HEK293 (cell line): ENCODE measurements around the gene RGS11.
"Not testable (repeated sequence)": the region's sequence is repeated elsewhere in the genome, so short reads cannot be mapped to it uniquely, and the experiment has no call there.

ENCODE experiments used
- CTCF ChIA-PET: fragments of 350-600 bp; formaldehyde crosslinking; extraction: SDS; loops from one replicate; lab custom pipeline; 2021; ENCODE audit warnings: antibody characterized with exemption; lab: Yijun Ruan, JAX
- POLR2A ChIA-PET: fragments of 300-600 bp; formaldehyde crosslinking; extraction: SDS; loops from one replicate; lab custom pipeline; 2020; ENCODE audit warnings: antibody characterized with exemption, inconsistent platforms; lab: Yijun Ruan, JAX
- H3K27ac ChIP-seq: fragments of 200-500 bp; sonication (Bioruptor generic); 2 replicates; pipeline ENCODE4 v1.5.1; 2014; ENCODE audit warnings: low read depth, low read length, control low read depth, inconsistent platforms; ENCODE audit errors: extremely low read depth
- H3K36me3 ChIP-seq, 2 experiments: fragments of 200-500 bp in 1 of 2; sonication (Bioruptor generic) in 1 of 2; 1 replicate in 1 of 2; 2 replicates in 1 of 2; pipeline ENCODE4 v1.5.1; 2014 to 2017; ENCODE audit warnings: inconsistent platforms in 2 of 2, low read length in 2 of 2; ENCODE audit not compliant: control insufficient read depth in 2 of 2, insufficient read depth in 1 of 2
- H3K4me1 ChIP-seq: fragments of 200-500 bp; sonication (Bioruptor generic); 2 replicates; pipeline ENCODE4 v1.5.1; 2014; ENCODE audit warnings: mild to moderate bottlenecking, low read length, inconsistent platforms; ENCODE audit not compliant: control insufficient read depth, insufficient read depth
- H3K4me3 ChIP-seq: 2 replicates; pipeline ENCODE4 v1.5.1; 2011; ENCODE audit warnings: low read depth, mild to moderate bottlenecking, control low read depth, low read length, moderate library complexity
- H3K9me3 ChIP-seq: fragments of 200-500 bp; sonication (Bioruptor generic); 2 replicates; pipeline ENCODE4 v1.5.1; 2014; ENCODE audit warnings: low read depth, low read length, inconsistent platforms; ENCODE audit not compliant: control insufficient read depth, insufficient read depth
- BCL11A ChIP-seq: fragments of 450-650 bp; formaldehyde crosslinking; IDR thresholded peaks from 2 replicates; pipeline ENCODE4 v1.5.1; 2016; ENCODE audit warnings: low read depth, missing biosample characterization, missing genetic modification characterization
- EGR2 ChIP-seq: fragments of 450-650 bp; formaldehyde crosslinking; IDR thresholded peaks from 2 replicates; pipeline ENCODE4 v1.5.1; 2016; ENCODE audit warnings: low read depth, missing biosample characterization, missing genetic modification characterization
- GLI2 ChIP-seq: fragments of 450-650 bp; formaldehyde crosslinking; IDR thresholded peaks from 2 replicates; pipeline ENCODE4; 2017; ENCODE audit warnings: missing biosample characterization, missing genetic modification characterization, low read depth, borderline replicate concordance
- HOXC10 ChIP-seq: sonication (generic); formaldehyde crosslinking; IDR thresholded peaks from 2 replicates; pipeline ENCODE4 v1.8.1; 2023; ENCODE audit warnings: mild to moderate bottlenecking, missing genetic modification reagents
- KLF1 ChIP-seq: fragments of 450-650 bp; formaldehyde crosslinking; IDR thresholded peaks from 2 replicates; pipeline ENCODE4 v1.5.1; 2016; ENCODE audit warnings: missing biosample characterization, missing genetic modification characterization
- SETDB1 ChIP-seq: IDR thresholded peaks from one replicate; pipeline ENCODE4 v1.6.1; 2017; ENCODE audit warnings: mild to moderate bottlenecking, low read length, moderate library complexity, mixed read lengths; ENCODE audit not compliant: insufficient read length
- ZBTB8A ChIP-seq: fragments of 450-650 bp; formaldehyde crosslinking; IDR thresholded peaks from 2 replicates; pipeline ENCODE4 v1.5.1; 2016; ENCODE audit warnings: missing biosample characterization, missing genetic modification characterization
- ZEB2 ChIP-seq: fragments of 450-650 bp; formaldehyde crosslinking; IDR thresholded peaks from 2 replicates; pipeline ENCODE4 v1.5.1; 2016; ENCODE audit warnings: missing biosample characterization, missing genetic modification characterization
- ZFP37 ChIP-seq: fragments of 450-650 bp; formaldehyde crosslinking; IDR thresholded peaks from 2 replicates; pipeline ENCODE4 v1.5.1; 2016; ENCODE audit warnings: missing biosample characterization, missing genetic modification characterization
- ZFP41 ChIP-seq: fragments of 450-650 bp; formaldehyde crosslinking; IDR thresholded peaks from 2 replicates; pipeline ENCODE4 v1.5.1; 2016; ENCODE audit warnings: missing biosample characterization, missing genetic modification characterization, borderline replicate concordance
- ZNF221 ChIP-seq: fragments of 450-650 bp; formaldehyde crosslinking; IDR thresholded peaks from 2 replicates; pipeline ENCODE4 v1.5.1; 2017; ENCODE audit warnings: missing biosample characterization, missing genetic modification characterization, borderline replicate concordance
- ZNF24 ChIP-seq: fragments of 450-650 bp; formaldehyde crosslinking; IDR thresholded peaks from 2 replicates; pipeline ENCODE4 v1.5.1; 2016; ENCODE audit warnings: missing biosample characterization, missing genetic modification characterization
- ZNF248 ChIP-seq: fragments of 450-650 bp; formaldehyde crosslinking; IDR thresholded peaks from 2 replicates; pipeline ENCODE4 v1.5.1; 2017; ENCODE audit warnings: missing biosample characterization, missing genetic modification characterization
- ZNF335 ChIP-seq: fragments of 450-650 bp; formaldehyde crosslinking; conservative IDR thresholded peaks from 2 replicates; pipeline ENCODE4 v1.5.1; 2016; ENCODE audit warnings: missing biosample characterization, missing genetic modification characterization
- ZNF549 ChIP-seq: fragments of 450-650 bp; IDR thresholded peaks from 2 replicates; pipeline ENCODE4 v1.5.1; 2018; ENCODE audit warnings: missing biosample characterization, missing genetic modification characterization, mild to moderate bottlenecking, inconsistent platforms, moderate library complexity
- ZNF561 ChIP-seq: fragments of 450-650 bp; IDR thresholded peaks from 2 replicates; pipeline ENCODE4 v1.5.1; 2018; ENCODE audit warnings: missing biosample characterization, missing genetic modification characterization, borderline replicate concordance
- ZNF585B ChIP-seq: fragments of 450-650 bp; formaldehyde crosslinking; IDR thresholded peaks from 2 replicates; pipeline ENCODE4 v1.5.1; 2016; ENCODE audit warnings: missing biosample characterization, missing genetic modification characterization
- ZNF600 ChIP-seq: fragments of 450-650 bp; formaldehyde crosslinking; IDR thresholded peaks from 2 replicates; pipeline ENCODE4 v1.5.1; 2016; ENCODE audit warnings: missing biosample characterization, missing genetic modification characterization
- ZNF623 ChIP-seq: fragments of 450-650 bp; formaldehyde crosslinking; IDR thresholded peaks from 2 replicates; pipeline ENCODE4 v1.5.1; 2016; ENCODE audit warnings: missing biosample characterization, missing genetic modification characterization
- ZNF670 ChIP-seq: fragments of 450-650 bp; formaldehyde crosslinking; IDR thresholded peaks from 2 replicates; pipeline ENCODE4 v1.5.1; 2016; ENCODE audit warnings: missing biosample characterization, missing genetic modification characterization, low read depth
- ZNF747 ChIP-seq: fragments of 450-650 bp; formaldehyde crosslinking; IDR thresholded peaks from 2 replicates; pipeline ENCODE4 v1.5.1; 2016; ENCODE audit warnings: missing biosample characterization, missing genetic modification characterization
- ZNF830 ChIP-seq: fragments of 450-650 bp; IDR thresholded peaks from 2 replicates; pipeline ENCODE4 v1.5.0; 2018; ENCODE audit warnings: missing biosample characterization, missing genetic modification characterization, low read depth, mild to moderate bottlenecking, moderate library complexity
- TF ChIP-seq, protein P1 (sequence below): fragments of 450-650 bp; formaldehyde crosslinking; IDR thresholded peaks from 2 replicates; pipeline ENCODE4 v1.5.1; 2016; ENCODE audit warnings: missing biosample characterization, missing genetic modification characterization
- TF ChIP-seq, protein P2 (sequence below): fragments of 450-650 bp; IDR thresholded peaks from 2 replicates; pipeline ENCODE4 v1.5.1; 2018; ENCODE audit warnings: missing biosample characterization, missing genetic modification characterization

The RGS11 gene

DNA sequence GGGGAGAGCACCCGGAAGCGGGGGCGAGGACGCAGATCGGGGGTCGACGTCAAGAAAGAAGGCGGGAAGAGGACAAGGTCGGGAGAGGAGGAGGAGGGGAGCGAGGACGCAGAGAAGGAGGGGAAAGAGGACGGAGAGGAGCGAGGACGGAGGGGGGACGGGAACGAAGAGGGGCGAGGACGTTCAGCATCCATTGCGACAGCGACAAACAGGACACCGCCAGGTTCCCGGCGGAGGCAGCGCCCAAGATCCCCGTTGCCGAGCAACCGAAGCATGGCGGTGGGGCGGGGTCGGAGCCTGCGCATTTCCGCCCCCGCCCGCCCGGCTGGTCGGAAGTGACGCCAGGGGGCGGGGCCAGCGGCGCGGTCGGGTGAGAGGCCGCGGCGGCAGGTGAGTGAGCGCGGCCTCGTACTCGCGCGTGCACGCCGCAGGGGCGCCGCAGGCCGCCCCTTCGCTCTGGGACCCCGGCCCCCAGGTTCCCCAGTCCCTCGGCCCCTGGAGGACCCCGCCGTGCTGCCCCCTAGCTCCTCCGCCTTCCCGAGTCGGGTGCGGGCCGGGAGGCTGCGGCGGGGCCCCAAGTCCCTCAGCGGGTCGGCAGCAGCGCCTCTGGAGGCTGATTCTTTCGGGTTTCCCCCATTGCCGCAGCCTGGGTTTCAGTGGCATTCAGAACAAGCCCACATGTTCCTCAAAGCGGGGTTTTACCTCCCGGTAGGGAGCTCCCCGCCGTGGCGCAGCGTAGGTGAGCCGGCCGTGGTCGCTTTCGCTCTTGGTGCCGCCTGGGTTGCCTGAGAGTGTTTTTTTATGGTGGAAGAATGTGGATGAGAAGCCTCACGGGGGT lies 41.1 kb downstream of the RGS11 start, which contains the start of gene FAM234A (continued):
- TF ChIP-seq KLF1 (tag by site-specific recombination) (peak; percentile 89), ZEB2 (tag by site-specific recombination) (peak; percentile 85; the same call in 1 of the 2 replicates), ZBTB8A (peak; percentile 64), ZNF248 (no peak), GLI2 (tag by site-specific recombination) (no peak; the same call in 1 of the 2 replicates), ZFP41 (tag by site-specific recombination) (no peak), EGR2 (tag by site-specific recombination) (peak; percentile 98), SETDB1 (no peak), ZNF221 (tag by site-specific recombination) (no peak), ZNF670 (tag by site-specific recombination) (no peak), ZNF585B (no peak), HOXC10 (no peak), ZFP37 (peak; percentile 38; the same call in 1 of the 2 replicates), ZNF600 (tag by site-specific recombination) (peak; percentile 71; the same call in 1 of the 2 replicates), ZNF561 (tag by site-specific recombination) (peak; percentile 47; the same call in 1 of the 2 replicates), ZNF24 (tag by site-specific recombination) (0 out of 2 replicates have a peak, but pooled peaks have one; percentile 39), ZNF623 (tag by site-specific recombination) (no peak), ZNF747 (tag by site-specific recombination) (no peak)
- TF ChIP-seq, protein P1, sequence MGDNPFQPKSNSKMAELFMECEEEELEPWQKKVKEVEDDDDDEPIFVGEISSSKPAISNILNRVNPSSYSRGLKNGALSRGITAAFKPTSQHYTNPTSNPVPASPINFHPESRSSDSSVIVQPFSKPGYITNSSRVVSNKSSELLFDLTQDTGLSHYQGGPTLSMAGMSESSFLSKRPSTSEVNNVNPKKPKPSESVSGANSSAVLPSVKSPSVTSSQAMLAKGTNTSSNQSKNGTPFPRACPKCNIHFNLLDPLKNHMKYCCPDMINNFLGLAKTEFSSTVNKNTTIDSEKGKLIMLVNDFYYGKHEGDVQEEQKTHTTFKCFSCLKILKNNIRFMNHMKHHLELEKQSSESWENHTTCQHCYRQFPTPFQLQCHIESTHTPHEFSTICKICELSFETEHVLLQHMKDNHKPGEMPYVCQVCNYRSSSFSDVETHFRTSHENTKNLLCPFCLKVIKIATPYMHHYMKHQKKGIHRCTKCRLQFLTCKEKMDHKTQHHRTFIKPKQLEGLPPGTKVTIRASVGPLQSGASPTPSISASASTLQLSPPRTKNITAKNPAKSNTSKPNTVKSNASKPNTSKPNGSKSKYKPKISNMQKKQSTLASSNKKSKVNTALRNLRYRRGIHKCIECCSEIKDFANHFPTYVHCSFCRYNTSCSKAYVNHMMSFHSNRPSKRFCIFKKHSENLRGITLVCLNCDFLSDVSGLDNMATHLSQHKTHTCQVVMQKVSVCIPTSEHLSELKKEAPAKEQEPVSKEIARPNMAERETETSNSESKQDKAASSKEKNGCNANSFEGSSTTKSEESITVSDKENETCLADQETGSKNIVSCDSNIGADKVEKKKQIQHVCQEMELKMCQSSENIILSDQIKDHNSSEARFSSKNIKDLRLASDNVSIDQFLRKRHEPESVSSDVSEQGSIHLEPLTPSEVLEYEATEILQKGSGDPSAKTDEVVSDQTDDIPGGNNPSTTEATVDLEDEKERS (tag by site-specific recombination) = no peak

DNA sequence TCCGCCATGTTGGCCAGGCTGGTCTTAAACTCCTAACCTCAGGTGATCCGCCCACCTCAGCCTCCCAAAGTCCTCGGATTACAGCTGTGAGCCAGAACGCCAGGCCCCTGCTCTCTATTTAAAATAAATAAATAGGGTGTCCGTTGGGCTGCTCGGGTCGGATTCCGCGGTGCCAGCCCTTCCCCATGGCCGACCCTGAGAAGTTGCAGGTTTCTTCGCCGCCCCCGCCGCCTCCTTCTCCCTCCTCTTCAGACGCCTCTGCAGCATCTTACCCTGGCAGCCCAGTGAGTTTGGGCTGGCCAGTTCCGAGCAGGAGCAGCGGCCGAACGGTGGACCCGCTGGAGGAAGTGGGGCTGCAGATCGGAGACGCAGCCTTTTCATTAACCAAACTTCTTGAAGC lies 44.8 kb downstream of the RGS11 start:
- ChIA-PET POLR2A (interaction anchor here (0.6 to 3.9 kb wide), 2 partner anchors 121 to 1002 kb away, joined by 13 to 31 read pairs; partner anchors contain the start of gene AXIN1), CTCF (no interaction called here)
- Histone ChIP-seq H3K36me3 (peaks cover 7 to 21% of the 10 kb centered on the region in 2 experiments), H3K4me3 (no peak overlapping the region), H3K4me1 (no peaks in the 10 kb centered on the region), H3K27ac (no peak overlapping the region), H3K9me3 (no peaks in the 10 kb centered on the region)
- TF ChIP-seq ZNF549 (tag by site-specific recombination) = no peak
- 0 out of 2 replicates have a peak, but pooled peaks have one; percentile 22 for TF ChIP-seq EGR2 (tag by site-specific recombination)
- TF ChIP-seq, protein P2, sequence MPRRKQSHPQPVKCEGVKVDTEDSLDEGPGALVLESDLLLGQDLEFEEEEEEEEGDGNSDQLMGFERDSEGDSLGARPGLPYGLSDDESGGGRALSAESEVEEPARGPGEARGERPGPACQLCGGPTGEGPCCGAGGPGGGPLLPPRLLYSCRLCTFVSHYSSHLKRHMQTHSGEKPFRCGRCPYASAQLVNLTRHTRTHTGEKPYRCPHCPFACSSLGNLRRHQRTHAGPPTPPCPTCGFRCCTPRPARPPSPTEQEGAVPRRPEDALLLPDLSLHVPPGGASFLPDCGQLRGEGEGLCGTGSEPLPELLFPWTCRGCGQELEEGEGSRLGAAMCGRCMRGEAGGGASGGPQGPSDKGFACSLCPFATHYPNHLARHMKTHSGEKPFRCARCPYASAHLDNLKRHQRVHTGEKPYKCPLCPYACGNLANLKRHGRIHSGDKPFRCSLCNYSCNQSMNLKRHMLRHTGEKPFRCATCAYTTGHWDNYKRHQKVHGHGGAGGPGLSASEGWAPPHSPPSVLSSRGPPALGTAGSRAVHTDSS (tag by site-specific recombination) = no peak
- no peak for TF ChIP-seq ZFP41 (tag by site-specific recombination)
- TF ChIP-seq ZNF335 (tag by site-specific recombination) = no peak
- TF ChIP-seq ZNF830 (tag by site-specific recombination) = no peak
- TF ChIP-seq BCL11A (tag by site-specific recombination) = no peak

DNA sequence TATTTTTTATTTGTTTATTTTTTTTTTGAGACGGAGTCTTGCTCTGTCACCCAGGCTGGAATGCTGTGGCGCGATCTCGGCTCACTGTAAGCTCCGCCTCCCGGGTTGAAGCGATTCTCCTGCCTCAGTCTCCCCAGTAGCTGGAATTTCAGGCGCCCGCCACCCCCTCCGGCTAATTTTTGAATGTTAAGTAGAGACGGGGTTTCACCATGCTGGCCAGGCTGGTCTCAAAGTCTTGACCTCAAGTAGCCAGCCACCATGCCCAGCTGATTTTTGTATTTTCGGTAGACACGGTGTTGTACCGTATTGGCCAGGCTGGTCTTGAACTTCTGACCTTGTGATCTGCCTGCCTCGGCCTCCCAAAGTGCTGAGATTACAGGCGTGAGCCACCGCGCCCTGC lies 45.4 kb downstream of the RGS11 start:
- POLR2A ChIA-PET = interaction anchor here (3.9 kb wide), 1 partner anchor 122 kb away, joined by 31 read pairs; the partner anchor contains the start of gene AXIN1
- not testable (repeated sequence) for H3K27ac ChIP-seq, H3K9me3 ChIP-seq, H3K4me3 ChIP-seq, H3K4me1 ChIP-seq
- H3K36me3 ChIP-seq = peaks cover 7 to 26% of the 10 kb centered on the region in 2 experiments
- CTCF ChIA-PET = interaction anchor here (0.7 kb wide), 1 partner anchor 82 kb away, joined by 8 read pairs; no protein-coding TSS in a partner anchor
